ENCODE measurements around the gene TACR1.
"Not testable (repeated sequence)": the region's sequence is repeated elsewhere in the genome, so short reads cannot be mapped to it uniquely, and the experiment has no call there.

Gene TACR1

DNA sequence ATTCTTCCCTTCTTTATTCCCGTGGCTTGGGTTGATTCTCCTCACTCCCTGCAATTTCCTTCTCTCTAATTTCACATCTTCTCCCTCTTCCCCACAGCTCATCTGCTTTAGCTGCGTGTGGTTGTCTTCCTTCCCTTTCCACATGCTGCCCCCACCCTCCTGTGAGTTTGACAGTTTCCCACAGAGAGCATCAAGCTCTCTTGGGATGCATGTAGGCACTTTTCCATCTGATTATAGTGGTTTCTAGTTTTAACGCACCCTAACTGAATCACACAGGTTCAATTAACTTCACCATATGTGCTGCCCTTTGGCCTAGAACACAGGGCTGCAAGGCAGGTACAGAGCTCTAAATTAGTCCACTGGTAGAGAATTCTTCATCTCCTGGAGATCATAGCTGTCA, 110.5 kb downstream of the TACR1 start:
- no peak for DNase-seq (ENCODE audit: low read depth)

DNA sequence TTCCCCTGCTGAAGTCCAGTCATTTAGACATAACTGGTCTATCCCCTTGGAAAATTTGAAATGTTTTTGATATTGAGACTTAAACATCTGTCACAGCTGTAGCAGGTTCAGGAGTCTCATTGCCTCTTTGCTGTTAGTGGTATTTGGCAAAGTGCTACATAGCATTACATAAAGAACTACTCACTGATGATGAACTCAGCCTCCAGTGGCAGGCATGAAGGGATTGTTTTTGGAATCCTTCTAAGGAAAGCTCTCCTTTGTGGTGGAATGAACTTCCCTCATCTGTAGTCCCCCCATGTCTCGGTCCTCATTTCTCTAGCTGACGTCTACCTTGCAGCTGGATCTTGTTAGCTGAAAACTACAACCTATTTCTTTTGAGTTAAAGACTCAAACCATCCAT, 111.6 kb downstream of the TACR1 start:
- no peak for DNase-seq (ENCODE audit: low read depth)

DNA sequence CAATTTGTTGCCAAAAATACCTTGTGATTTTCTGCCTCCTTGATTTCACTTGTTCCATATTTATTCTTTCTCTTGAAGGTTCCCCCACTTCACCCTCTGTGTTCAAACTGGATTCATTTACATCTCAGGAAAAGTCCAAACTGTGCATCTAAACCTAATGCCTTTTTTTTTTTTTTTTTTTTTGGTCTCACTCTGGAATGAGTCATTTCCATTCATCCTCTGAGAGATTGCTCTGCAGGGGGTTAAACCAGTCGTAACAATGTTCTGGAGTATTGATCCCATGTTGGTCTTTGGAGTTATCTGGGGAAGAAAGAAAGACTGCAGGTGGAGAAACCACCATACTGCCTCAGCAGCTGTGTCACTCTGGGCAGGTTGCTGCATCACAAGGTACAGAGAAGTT, 119.7 kb downstream of the TACR1 start:
- no peak for DNase-seq (ENCODE audit: low read depth)

DNA sequence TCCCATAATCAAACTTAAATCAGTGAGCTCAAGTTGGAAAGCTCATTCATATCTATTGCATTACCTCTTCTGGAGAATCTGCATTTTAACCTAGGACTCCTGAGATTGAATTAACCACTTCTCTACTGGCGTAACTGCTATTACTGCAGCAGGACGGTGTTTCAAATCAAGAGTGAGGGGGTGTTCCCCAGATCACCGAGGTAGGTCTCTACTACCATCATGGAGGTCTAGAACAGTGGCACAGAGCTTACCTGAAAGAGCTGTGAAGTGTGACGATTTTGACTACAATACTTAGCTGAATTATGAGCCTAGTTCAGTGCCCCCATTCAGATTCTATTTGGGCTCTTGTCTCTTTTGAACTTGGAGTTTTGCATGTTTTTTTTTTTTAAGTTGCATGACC, 121.4 kb downstream of the TACR1 start:
- DNase-seq (ENCODE audit: low read depth) = no peak

DNA sequence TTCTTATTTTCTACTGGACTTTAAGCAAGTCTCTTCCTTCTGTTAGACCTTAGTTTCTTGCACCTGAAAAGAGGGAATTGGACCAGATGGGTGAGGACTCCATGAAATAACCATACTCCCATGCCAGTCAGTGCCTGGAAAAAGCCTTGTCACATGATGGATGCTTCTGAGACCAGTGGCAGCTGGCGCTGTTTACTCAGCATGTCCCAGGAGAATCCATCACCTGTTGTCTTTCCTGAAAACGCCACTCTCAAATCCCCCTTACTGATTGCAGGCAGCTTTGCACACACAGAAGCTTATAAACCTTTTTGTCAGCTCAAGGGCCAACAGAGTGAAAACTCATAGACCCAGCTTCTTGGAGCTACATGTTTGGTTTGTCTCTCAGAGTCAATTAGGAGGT, 123.2 kb downstream of the TACR1 start:
- DNase-seq (ENCODE audit: low read depth) = no peak

DNA sequence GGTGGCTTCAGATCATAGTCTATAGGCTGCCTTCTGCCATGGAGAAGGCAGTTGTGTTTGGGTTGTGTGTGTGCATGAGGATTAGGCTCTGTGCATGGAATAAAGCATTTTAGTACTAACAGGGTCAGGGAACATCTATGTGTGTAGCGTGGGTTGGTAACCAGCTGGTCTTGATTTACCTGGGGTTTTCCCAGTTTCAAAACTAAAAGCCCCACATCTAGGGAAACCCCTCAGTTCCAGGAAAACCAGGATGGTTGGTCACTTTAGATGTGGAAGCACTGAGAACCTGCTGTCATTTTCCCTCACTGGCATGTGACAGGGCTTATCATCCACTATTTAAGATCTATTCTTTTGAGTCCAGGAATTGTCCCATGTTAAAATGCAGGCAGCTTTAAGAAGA, 124.6 kb downstream of the TACR1 start:
- no peak for DNase-seq (ENCODE audit: low read depth)

DNA sequence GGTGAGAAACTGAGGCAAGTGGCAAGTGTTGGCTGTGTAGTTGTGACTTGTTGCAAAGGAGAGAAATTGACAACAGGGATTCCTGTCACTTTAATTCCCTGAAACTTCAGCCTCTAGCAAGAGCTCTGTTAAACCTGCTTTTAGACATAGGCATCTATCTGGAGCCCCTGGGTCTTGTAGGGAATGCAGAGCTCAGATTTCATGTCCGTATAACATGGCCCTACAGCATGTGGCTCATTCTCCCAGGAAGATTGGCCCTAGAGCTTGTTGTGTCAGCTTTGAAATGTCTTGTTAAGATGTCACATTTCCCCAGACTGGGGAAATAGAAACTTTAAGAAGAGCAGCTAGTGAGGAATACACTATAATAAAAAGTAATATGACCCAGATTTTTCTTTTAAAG, 125.1 kb downstream of the TACR1 start:
- DNase-seq (ENCODE audit: low read depth) = no peak

DNA sequence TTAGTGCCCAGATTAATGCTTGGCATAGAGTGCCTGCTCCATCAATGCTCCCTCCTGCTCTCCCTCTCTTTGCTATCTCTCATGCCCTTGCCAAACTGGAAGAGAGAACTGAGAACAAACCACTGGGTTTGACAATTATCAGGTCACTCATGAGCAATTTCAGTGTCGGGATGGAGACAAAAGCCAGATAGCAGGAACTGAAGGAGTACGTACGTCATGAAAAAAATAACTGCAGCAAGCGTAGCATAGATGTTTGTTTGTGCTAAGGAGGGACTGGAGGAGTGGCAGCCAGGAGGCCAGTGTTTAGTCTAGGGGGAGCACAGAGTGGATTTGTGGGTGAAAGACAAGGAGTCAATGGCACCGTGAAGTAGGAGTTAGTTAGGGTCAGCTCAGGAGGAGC, 127.6 kb downstream of the TACR1 start:
- no peak for DNase-seq (ENCODE audit: low read depth)

DNA sequence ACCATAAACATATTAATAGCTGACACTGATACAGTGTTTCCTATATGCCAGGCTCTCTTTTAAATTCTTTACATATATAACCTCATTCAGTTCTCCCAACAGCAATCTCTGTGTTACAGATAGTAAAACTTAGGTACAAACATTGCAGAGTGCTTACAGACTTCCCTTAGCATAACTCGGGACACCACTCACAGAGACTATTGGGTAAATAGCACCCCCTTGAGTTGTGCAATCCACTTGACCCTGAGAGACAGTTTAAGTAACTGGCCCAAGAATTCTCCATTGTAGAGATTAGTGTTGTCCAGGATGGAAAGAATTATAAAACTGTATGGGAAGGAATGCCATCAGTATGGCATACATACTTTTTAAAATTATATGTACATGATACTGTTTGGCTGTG, 130.8 kb downstream of the TACR1 start:
- no peak for DNase-seq (ENCODE audit: low read depth)

DNA sequence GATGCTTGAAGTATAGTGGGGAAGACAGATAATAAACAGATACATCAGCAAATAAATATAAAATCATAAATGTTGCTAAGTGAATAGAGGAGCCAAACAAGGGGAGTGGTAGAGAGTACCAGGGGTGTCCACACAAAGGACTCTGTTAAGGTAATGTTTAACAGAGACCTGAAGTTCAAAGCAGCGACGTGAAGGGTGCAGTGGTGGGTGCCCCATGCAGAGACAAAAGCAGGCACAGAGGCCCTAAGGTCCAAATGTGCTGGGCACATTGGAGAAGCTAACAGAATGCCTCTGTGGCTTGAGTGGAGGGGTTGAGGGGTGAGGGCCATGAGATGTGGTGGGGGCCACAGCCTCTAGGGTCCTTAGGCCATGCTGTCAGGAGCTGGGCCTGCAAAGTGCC, 131.8 kb downstream of the TACR1 start:
- no peak for DNase-seq (ENCODE audit: low read depth)

DNA sequence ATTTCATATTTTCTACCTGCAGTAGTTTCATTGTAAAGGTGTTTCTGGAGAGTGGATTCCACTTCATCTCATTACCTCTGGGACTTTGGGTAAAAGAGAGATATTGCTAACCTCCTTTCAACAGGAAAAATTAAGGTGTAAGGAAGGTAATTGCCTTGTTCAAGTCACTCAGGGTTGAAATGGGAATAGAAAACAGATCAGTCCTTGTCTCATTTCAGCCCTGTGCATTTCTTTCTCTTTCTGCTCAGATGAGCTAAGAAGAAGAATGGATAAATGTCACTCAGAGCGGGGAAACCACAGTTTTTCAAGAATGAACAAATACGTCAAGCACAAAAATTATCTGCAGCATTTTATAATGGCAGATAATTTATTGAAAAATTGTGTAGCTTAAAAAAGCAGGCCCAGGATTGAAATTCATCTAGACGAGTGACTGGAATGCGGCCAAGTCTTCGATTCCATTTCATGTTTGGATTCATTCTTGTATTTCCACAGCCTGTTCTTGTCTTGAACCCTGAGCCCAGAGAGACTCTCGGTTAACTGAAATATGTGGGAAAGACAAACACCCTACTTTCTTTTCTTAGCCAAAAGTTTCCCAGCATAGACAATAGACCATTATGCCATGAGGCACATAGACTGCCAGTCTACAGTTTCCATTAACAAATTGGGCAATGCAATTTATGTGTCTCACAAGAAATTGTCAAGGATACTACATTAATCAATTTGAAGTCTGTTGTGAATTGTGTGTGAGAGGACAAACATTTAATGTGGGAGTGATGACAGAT, 133.0 kb downstream of the TACR1 start:
- DNase-seq (ENCODE audit: low read depth) = no peak

DNA sequence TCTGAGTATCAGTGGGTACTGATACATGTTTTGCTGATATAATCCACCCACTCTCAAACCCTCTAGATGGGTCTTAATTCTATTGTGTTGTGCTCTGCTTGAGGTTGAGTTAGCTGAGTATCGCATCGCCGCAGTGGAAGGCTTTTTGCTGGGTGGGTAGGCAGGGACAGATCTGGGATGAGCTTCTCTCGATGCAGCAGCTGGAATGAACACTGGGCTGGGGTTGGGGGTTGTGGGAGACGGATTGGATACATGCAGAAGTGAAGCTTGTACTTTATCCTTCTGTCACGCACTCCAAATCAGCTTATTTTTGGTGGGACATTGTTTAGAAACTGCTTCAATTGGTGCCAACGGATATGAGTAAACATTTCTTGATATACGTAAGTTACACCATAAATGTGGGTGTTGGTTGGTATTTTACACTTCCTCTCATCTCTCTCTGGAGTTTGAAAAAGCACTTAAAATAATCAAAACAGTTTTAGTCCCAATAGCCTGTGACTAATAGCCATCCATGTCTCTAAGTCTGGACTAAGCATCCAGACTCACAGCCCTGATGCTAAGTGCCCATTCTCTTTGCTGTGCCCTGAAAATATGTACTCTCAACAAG, 133.8 kb downstream of the TACR1 start:
- no peak for DNase-seq (ENCODE audit: low read depth)

DNA sequence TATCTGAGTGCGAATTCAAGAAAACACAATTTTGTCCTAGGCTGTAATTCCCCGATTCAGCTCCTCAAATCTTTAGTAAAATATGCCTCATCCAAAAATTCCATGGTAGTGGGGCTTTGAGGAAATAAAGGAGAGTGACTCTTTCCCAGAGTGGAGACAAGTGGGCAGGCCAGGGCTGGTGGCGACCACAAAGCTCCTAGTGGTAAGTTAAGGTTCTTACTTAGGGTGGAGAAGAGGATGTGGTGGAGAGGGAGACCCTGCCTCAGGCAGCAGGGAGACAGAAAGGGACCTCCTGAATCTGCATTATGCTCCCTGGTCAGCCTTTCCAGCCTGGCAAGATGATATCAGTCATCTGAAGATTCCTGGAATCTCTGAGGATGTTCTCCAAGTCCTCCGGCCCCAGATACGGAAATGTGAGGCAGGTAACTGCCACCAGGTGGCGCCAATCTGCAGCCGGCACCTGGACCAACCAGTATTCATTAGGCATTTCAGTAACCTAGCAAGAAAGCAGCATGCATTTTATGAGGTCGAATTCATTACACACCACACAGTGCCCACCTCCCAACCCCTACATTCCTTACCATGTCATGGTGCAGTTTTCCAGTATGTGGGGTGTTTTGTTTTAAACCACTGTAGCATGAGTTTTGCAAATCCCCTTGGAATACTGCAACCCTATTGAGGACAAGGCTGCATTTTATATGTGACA, 134.5 kb downstream of the TACR1 start:
- DNase-seq (ENCODE audit: low read depth) = no peak

DNA sequence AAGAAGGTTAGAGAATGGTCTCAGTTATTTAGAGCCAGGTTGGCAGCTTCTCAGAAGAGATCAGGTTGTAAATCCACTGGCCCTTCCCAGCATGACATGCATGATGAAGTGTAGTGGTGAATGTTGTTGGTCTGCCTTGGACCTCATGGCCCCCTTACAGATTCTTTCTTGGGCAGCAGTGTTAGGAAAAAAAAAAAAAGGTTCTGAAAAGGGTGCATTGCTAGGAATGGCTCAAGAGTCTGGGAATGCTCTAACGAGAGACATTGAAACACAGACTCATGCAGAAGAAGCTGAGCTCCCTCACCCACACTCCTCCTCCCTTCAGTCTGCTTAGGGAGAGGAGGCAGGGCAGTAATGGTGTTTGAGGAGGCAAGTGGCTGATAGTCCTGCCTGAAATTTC, 135.4 kb downstream of the TACR1 start:
- DNase-seq (ENCODE audit: low read depth) = no peak

DNA sequence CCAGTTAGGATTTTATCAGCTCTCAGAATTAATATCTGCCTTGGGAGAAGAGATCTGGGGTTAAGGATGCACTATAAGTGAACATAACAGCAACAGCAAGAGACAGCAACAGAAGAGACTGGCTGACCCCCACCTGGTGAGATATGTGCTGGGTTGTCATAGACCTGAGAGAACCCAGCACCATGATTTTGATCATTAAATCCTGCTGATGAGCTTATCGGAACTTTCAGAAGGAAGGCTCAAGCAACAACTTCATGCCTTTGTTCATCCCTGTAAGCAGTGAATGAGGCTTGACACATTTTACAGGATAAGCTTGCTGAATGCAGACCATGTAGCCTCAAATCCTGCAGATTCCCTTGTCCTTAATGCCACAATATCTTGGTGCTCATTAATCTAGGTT, 140.9 kb downstream of the TACR1 start:
- no peak for DNase-seq (ENCODE audit: low read depth)

DNA sequence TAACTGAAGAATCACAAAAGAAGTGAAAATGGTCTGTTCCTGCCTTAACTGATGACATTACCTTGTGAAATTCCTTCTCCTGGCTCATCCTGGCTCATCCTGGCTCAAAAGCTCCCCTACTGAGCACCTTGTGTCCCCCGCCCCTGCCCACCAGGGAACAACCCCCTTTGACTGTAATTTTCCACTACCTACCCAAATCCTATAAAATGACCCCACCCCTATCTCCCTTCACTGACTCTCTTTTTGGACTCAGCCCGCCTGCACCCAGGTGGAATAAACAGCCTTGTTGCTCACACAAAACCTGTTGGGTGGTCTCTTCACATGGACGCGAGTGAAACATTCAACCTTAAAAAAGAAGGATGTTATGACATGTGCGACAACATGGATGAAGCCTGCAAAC, 142.2 kb downstream of the TACR1 start:
- DNase-seq (ENCODE audit: low read depth) = not testable (repeated sequence)

DNA sequence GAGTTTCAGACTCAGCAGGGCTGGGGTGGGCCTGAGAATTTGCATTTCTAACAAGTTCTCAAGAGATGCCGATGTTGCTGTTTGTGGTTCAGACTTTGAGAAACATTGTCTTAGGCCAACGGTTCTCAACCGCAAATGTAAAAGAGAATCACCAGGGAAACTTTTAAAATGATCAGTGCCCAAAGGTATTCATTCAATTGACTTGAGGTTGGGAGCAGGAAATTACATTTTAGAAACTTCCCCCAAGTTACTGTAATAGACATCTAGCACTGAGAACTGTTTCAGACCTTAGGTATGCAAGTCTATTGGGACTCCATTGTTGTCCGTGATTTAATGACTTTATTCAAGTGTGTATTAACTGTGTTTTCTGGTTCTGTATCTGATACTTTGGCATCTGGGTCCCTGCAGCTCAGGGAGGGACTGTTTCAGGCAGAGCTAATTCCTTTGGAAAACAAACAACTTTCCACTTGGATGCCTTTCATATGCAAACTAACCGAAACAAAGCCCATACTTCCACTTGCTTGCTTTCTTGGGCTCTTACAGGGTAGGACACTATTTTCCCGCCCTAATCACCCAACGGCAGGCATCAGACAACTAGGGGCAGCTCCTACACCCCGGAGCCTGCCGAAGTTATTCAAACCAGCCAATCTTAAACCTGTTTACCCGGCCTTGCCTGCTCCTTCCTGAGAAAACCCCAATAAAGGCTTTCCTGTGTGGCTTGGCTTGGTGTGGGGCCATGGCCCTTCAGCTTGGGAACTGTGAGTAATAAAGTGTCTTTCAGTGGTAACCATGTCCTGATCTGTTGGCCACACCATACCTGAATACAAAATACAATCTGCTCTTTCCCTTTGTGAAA, 143.3 kb downstream of the TACR1 start:
- peak; percentile 89 for DNase-seq (ENCODE audit: low read depth)

DNA sequence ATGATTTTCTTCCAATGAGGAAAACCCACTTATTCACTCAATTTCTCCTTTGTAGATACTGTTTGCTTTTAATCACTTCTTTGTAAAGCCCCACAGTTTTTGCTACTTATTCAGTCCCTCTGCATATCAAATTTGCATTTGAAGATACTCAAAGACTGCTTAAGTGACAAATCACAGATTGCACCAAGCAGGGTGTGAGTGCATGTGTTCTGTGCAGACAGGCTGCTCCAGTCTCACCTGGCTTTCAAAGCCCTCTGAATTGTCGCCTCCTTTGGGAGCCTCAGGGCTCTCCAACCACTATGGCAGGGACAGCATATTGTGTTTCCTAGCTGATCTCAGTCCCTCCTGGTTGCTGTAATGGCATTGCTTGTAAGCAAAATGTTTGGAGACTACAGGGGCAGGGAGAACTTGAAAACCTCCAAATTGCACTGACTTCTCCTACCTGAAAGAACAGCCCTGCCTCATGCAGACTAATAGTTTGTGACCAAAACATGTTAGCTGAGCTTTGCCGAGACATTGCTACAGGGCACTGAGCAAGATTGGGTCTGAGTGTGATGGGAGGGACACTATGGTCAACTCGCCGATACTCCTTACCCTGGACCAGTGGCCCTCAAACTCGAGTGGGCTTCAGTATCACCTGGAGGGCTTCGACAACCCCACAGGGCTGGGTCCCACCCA, 144.0 kb downstream of the TACR1 start:
- DNase-seq (ENCODE audit: low read depth) = no peak

DNA sequence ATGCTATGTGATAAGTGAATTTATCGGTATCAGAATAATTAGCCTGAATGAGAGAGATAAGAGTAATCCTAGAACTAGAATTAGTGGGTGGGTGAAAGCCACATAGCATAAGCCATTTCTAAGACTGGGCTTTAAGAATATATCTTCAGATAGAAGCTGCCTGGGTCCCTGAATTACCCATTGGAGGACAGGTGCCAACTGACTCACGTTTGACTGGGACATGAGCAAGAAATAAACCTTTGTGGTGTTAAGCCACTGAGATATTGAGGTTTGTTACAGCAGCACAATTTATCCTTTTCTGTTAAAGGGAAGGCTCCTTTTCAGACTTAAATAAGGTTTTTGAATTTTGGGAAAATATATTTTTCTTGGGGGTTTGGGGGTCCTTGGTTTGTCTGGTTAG, 145.0 kb downstream of the TACR1 start:
- DNase-seq (ENCODE audit: low read depth) = no peak

DNA sequence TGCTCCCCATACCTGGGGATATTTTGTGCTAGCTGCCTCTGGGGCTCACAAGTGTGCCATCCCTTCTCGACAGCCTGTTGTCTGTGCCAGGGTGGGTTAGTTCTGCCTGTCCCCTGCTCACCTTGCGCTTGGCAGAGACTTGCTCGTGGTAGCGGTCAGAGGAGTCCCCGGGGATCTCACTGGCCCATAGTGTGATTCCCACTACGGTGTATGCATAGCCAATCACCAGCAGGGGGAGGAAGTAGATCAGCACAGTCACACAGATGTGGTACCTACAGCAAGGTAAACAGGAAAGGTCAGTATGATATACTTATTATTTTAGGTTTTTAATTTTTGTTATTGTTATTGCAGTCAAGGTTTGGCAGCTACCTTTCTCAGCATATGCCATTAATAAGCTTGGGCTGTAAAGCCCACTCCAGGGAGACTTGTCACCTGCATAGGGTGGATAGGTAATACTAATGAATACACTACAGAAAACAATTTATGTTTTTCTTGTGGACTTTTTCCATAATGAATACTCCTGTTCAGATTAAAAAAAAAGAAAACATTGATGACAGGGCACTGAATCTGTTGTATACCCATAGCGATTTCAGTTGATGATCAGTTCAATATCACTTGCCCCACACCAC, 145.7 kb downstream of the TACR1 start:
- no peak for DNase-seq (ENCODE audit: low read depth)

DNA sequence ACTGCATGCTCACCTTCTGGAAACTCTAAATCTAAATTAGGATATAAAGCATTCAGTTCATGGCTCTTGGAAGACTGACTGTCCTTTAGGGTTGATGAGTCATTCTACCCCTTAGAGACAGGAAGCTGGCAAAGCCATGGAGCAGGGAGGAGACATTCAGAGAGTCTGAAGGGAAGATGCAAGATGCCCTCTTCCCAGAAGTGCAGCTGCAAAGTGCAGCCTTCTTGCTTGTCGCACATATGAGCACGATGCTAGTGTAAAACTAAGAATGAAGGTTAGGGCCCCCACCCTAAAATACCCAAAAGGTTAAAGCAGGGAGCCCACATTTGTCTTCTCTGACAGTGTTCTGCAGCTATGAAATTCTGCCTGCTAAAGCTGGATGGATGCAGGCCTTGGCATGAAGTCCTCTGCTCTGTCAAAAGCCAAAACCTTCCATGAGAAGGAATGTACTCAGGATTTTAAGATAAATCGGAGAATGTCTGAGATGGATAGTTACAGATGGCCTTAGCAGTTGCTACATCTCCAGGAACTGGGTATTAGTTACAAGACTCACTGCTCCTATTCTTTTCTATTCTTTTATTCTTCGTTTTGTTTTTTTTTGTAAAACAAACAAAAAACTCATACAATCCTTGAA, 151.2 kb downstream of the TACR1 start:
- no peak for DNase-seq (ENCODE audit: low read depth)

Measured in GM04503 (cell line).